ENCODE results near the gene CTXN2. TPM values are rescaled to one million over a fixed set of nuclear protein-coding genes. Genes with fewer than 3 reads are reported as not detected.
A peak's percentile ranks its signal among the peaks of the same experiment; 100 is the strongest.

The CTXN2 gene
- total RNA-seq, 1 experiment from 2014 or later = 0.07 TPM

GRCh38 chr15:48170981-48171380 lies 20.5 kb upstream of the CTXN2 start:
- Mint-ChIP-seq H3K27ac (no peak overlapping the region; the same call in 1 of the 2 replicates), H3K9me3 (no peaks in the 10 kb centered on the region), H3K36me3 (peaks cover 21% of the 10 kb centered on the region), H3K4me3 (no peak overlapping the region), H3K4me1 (peaks cover 54% of the 10 kb centered on the region), H3K27me3 (ENCODE audit: low read depth) (no peaks in the 10 kb centered on the region)
- POLR2A ChIA-PET = no interaction called here
- DNase-seq (ENCODE audit: low spot score) (no peak), ATAC-seq (no peak)
- TF ChIP-seq TCF7 (CRISPR knock-in tag; IDR thresholded peaks at IDR 0.05; ENCODE audit: low read depth) (no peak), NFE2L1 (CRISPR knock-in tag; IDR thresholded peaks at IDR 0.05) (no peak), ZNF317 (CRISPR knock-in tag; IDR thresholded peaks at IDR 0.05; ENCODE audit: borderline replicate concordance, low read depth) (no peak), E2F4 (CRISPR knock-in tag; IDR thresholded peaks at IDR 0.05; ENCODE audit: borderline replicate concordance, low read depth) (no peak)
- CTCF ChIA-PET = interaction anchor here (1.0 kb wide), 1 partner anchor 10 kb away, joined by 4 read pairs; no protein-coding TSS in a partner anchor

GRCh38 chr15:48175126-48175525 lies 16.3 kb upstream of the CTXN2 start:
- Mint-ChIP-seq H3K4me1 (peaks cover 78% of the 10 kb centered on the region), H3K27ac (peak overlapping the region; percentile 19; the same call in 1 of the 2 replicates), H3K27me3 (ENCODE audit: low read depth) (no peaks in the 10 kb centered on the region), H3K9me3 (no peaks in the 10 kb centered on the region), H3K36me3 (no peaks in the 10 kb centered on the region), H3K4me3 (no peak overlapping the region)
- POLR2A ChIA-PET = no interaction called here
- DNase-seq (ENCODE audit: low spot score) (no peak), ATAC-seq (no peak)
- no peak for TF ChIP-seq ATF3 (CRISPR knock-in tag; conservative IDR thresholded peaks at IDR 0.05)
- TF ChIP-seq CTCF (IDR thresholded peaks at IDR 0.05) = no peak
- TF ChIP-seq JAZF1 (CRISPR knock-in tag; IDR thresholded peaks at IDR 0.05) = no peak
- TF ChIP-seq ZNF281 (CRISPR knock-in tag; IDR thresholded peaks at IDR 0.05) = no peak
- no peak for TF ChIP-seq CBFB (CRISPR knock-in tag; IDR thresholded peaks at IDR 0.05; ENCODE audit: low read depth)
- no peak for TF ChIP-seq SMAD3 (CRISPR knock-in tag; IDR thresholded peaks at IDR 0.05; ENCODE audit: borderline replicate concordance)
- TF ChIP-seq FOXP1 (CRISPR knock-in tag; IDR thresholded peaks at IDR 0.05; ENCODE audit: borderline replicate concordance) = no peak
- TF ChIP-seq ZNF416 (CRISPR knock-in tag; IDR thresholded peaks at IDR 0.05) = no peak
- TF ChIP-seq NFATC4 (CRISPR knock-in tag; IDR thresholded peaks at IDR 0.05) = no peak
- TF ChIP-seq ZNF232 (CRISPR knock-in tag; IDR thresholded peaks at IDR 0.05) = no peak
- TF ChIP-seq STAT6 (CRISPR knock-in tag; conservative IDR thresholded peaks at IDR 0.05; ENCODE audit: low read depth) = no peak
- TF ChIP-seq ZMAT4 (CRISPR knock-in tag; IDR thresholded peaks at IDR 0.05) = no peak
- no peak for TF ChIP-seq ZNF396 (CRISPR knock-in tag; IDR thresholded peaks at IDR 0.05; ENCODE audit: borderline replicate concordance)
- TF ChIP-seq ZNF263 (CRISPR knock-in tag; IDR thresholded peaks at IDR 0.05; ENCODE audit: low read depth) = no peak
- CTCF ChIA-PET = no interaction called here
